C1 segment of cervical spinal cord (tissue), 14 donors: ENCODE data around the gene PKHD1.

Experiments
- DNase-seq, 14 donors: peaks; one replicate each; lab custom pipeline; 2025; lab: John Stamatoyannopoulos, UW

The PKHD1 gene

GRCh38 chr6:51711876-51712275, 375.5 kb downstream of the PKHD1 start:
- no peak for DNase-seq

DNA sequence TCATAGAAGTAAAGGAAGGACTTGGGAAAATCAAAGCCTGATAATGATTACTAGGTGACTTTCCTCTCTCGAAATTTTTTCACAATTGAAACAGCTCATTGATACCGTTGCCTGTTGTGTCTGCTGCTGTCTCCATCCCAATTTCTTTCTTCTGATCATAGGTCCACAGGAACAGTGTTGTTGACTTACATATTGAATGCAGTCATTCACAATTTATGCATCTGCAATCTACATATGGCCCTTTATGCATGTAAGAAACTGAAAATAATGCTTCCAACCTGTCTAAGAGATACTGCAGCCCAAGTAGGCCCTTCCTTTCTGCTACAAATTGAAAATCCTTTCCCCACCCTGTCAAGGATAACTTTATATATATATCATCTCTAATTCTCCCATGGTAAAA, 381.3 kb downstream of the PKHD1 start:
- DNase-seq, result no peak

DNA sequence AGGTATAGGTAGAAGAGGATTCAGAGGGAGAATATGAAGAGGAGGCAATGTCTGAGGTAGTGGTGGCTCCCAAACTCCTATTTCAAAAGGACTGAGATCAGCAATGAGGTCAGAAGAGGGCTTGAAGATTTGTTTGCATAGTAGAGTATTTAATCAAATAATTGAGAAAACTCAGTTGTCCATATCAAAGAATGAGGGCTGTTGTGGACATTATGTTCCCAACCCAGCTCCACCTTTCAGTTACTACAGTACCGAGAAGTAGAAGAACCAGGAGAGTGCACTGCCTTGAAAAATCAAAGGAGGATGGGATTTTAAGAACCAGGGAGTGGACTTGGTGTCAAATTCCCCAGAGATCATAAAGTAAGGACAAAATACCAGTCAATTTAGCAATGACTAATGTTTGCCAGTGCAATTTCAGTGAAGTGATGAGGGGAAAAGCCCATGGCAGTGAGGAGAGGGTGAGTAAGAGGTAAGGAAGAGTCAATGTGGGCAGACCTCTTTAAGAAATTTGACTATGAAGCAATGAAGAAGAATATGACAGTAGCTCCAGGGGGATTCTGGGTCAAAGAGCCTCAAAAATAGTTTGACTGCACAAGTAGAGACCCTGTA, 382.4 kb downstream of the PKHD1 start:
- no peak for DNase-seq

DNA sequence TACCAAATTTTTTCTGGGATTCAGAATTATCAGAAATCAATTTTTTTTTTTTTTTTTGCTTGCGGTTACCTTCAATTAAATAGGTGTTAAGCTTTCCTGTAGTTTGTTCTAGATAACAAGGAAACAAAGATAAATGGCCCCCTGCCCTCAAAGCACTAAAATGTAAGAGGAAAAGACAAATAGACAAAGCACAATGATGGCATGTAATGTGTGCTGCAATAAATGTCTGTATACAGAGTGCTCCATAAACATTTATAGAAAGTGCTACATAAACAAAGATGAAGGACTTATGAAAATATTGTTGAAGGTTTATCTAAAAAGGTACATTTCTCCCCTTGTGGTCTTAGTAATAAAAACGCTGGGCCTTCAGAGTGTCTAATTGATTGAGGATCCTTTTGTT, 384.6 kb downstream of the PKHD1 start:
- no peak for DNase-seq

GRCh38 chr6:51684603-51685002, 402.8 kb downstream of the PKHD1 start:
- DNase-seq, result no peak

DNA sequence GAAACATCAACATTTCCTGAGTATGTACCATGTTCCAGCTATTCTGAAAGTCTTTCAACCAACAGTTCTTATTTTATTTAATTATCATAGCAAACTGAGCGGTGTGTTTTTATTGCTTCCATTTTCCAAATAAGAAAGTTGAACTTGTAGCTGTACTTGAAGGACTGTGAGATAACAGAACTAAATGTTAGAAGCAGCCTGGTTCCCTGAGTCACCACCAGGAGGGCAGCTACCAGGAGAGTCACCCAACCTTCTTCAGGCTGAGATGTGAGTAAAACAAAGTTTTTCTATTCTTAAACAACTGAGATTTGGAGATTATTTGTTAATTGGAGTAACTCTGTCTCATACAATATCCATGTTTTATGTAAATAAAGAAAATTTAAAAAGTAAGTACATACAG, 403.4 kb downstream of the PKHD1 start:
- DNase-seq, result no peak

GRCh38 chr6:51678905-51679620, 408.4 kb downstream of the PKHD1 start:
- DNase-seq, result no peak

DNA sequence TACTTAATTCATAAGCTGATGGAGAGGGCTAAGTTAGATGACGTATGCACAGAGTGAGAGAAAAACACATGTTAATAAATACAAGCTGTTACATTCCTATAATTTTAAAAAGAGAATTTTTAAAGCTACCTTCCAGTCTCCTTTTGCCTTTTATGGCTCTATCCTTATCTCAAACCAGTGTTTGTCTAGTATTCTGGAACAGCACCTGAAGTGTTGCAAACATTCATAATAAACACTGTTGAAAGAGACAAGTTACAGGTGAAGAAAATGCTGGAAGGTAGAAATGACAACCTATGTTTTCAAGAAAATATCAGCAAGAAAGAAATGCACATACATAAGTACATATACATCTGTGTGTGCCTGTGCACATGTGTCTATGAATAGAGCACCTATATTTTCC, 409.1 kb downstream of the PKHD1 start:
- DNase-seq, result no peak

DNA sequence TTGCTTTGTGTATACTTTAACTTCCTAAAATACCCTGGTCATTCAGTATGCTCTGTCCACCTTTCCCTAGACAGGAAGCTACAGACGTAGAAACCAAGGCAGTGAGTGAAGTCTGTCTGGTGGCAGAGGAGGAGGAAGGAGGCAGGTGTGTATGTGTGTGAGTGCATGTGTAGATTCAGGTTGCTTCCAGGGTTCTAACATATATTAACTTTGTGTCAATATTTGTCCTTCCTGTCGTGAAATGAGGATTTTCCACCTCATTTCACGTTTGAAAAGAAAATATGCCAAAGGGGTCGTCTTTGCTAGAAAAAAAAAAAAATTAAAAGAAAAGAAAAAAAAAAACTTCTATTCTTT, 411.5 kb downstream of the PKHD1 start:
- no peak for DNase-seq

DNA sequence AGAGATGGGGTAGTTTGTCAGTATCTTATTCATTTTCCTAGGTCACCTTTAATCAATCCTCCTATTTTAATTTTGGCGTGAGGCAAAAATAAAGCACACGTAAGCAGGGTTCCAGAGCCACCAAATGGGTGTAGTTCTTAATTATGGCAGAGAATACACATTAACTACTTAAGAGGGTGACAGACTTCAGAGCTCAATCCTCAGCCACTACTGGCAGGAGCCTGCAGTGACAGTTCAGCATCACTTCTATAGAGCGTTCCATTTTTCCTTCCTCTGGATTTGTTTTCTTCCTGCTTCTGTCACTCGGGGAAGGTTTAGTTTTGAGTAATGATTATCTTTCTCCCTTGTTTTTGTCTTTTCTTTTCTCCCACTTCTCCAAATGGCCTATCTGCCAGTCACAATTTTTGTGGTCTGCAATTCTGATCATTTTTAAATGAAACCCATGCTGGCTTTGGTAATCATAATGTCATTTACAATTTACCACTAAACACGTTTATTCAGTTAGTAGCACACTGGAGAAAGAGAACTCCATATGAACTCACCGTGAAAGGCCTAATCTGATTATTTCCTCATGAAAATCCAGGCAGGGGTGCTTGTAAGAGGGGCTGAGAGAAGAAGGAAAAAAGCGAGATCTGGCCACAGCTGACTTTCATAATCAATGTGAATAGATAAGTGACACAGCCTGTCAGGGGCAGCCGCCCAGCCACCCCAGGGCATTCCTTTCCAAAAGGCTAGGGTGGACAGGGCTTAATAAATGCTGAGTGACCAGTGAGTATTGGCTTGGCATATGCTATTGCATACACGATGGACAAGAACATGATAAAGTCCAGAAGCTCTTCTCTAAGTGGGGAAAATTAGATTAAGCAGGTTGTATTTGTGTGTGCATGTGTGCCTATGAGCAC, 412.1 kb downstream of the PKHD1 start:
- DNase-seq, result no peak

- DNase-seq, result no peak
Measured at GRCh38 chr6:51663525-51663924, 423.9 kb downstream of the PKHD1 start.

DNA sequence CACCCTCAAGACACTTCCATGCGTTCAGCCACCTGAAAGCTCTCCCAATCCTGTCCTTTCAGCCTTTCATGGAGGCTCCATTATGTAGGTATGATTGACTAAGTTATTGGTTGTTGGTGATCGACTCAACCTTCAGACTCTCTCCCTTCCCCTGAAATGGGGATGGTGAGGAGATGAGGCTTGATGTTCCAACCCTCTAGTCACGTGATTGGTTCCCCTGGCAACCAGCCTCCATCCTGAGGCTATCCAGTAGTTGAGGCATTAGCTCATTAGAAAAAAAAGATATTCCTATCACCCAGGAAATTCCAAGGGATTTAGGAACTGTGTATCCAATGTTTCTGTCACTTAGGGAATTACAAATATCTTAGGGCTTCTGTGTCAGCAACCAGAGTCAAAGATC, 426.6 kb downstream of the PKHD1 start:
- DNase-seq, result no peak

GRCh38 chr6:51657491-51657890, 429.9 kb downstream of the PKHD1 start:
- no peak for DNase-seq

GRCh38 chr6:51655517-51655916, 431.9 kb downstream of the PKHD1 start:
- DNase-seq, result no peak

DNA sequence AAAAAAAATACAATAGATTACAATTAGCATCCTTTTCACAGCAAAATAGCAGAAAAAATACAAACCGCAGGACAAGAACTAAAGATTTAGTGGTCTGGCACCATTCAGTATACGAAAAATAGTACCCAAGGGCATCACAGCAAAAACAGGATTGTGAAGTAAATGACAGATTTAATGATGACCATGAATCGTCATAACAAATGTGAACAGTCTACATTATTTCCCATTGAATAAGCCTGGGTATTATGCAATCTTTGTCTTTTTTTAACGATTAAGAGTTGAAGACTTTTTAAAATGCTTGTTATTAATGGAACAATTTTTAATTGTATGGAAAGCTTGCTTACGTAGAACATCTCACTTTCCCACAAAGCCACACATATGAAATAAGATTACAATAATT, 432.8 kb downstream of the PKHD1 start:
- no peak for DNase-seq

DNA sequence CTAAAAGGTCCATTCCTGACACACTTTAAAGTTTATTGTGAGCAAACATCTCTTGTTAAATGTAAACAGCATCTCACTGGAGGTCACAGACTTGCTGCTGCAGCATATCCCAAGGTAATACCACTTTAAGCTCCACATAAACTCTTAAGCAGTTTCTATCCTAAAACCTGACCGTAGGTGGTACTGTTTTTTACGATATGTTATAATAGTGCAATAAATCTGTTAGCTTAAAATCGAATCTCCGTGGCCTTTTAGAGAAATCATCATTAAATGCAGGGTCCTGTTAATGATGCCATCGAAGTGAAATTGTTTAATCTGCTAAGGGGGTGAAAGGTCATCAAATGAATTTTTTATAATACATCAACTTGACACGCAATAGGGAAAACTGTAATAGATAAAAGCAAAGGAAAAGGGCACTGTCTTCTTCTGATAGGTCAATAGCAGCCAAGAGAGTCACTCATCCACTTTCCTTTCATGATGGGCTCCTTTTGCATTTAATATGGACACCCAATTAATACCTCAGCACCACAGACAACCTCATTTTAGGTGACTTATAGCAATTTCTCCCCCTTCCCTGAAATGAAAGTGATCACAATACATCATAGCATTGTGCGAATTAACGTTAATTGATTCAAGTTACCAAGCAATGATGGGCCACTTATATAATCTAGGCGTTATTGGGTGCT, 436.1 kb downstream of the PKHD1 start:
- DNase-seq, result no peak

DNA sequence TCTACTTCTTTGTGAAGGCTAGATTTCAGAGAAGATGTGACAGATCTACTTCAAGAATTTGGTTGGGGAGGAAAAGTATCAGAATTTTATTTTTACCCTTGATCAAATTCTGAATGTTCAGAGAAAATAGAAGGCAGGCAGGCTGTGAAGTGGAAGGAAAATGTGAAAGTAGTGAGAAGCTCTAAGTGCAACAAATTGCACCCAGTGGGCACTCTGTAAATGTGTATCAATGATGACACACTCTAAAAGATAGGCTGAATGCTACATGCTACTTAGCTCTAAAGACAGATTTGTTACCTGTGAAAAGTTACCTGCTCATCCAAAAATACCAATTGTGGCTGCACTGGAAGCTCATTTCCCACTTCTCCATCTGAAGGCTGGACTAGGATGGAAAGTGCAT, 438.6 kb downstream of the PKHD1 start:
- no peak for DNase-seq

GRCh38 chr6:51648236-51648635, 439.2 kb downstream of the PKHD1 start:
- DNase-seq, result no peak

GRCh38 chr6:51644426-51644825, 443.0 kb downstream of the PKHD1 start:
- no peak for DNase-seq

DNA sequence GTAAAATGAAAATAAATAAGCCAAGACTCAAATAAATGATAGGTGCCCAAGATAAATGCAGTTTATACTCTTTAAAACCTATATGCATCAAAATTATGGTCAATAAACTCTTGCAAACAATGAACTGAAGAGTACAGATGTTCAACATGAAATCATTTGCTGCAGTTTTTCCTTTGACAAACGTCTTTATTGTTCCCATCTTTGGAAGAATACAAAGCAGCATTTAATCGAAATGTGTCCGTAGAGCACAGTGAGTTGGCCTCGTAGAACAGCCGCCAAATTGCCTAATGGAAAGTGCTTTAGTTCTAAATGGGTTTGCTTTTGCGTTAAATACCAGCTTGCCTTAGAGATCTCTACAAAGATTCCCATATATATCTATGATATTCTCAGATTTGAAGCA, 447.4 kb downstream of the PKHD1 start:
- no peak for DNase-seq

DNA sequence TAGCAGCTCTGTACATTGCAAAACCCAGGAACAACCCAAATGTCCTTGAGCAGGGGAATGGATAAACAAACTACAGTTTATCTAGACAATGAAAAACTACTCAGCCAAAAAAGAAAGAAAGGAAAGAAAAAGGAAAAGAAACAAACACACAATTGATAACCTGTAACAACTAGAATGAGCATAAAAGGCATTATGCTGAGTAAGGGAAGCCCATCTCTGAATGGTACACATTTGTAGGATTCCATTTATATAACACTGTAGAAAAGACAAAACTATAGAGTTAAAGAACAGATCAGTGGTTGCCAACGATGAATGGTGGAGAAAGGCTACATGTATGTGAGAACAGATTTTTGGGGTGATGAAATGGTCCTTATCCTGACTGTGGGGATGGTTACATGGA, 454.0 kb downstream of the PKHD1 start:
- DNase-seq, result no peak

- DNase-seq, result no peak
Measured at GRCh38 chr6:51630011-51630410, 457.4 kb downstream of the PKHD1 start.
